Measurements from ENCODE around the gene SPP1. TPM values are rescaled to one million over a fixed set of nuclear protein-coding genes. Genes with fewer than 3 reads are reported as not detected.
"Not testable (repeated sequence)": the region's sequence is repeated elsewhere in the genome, so short reads cannot be mapped to it uniquely, and the experiment has no call there.

SPP1 gene
- total RNA-seq = under 1 TPM in 1 of 2 experiments, not detected in 1; 0.45 TPM

- intact Hi-C loops (cut with micrococcal nuclease) = loop anchor here (10.0 kb wide), 1 partner anchor 291 kb away; no protein-coding TSS in a partner anchor
- Mint-ChIP-seq H3K9me3 (no peaks in the 10 kb centered on the region), H3K27ac (no peak within 1 kb of the TSS), H3K4me1 (ENCODE audit: low read depth) (peaks cover 4% of the 10 kb centered on the region), H3K4me3 (no peak within 1 kb of the TSS), H3K27me3 (peaks cover 36% of the 10 kb centered on the region), H3K36me3 (no peaks in the 10 kb centered on the region)
- POLR2A ChIA-PET = no interaction called here
- CTCF ChIA-PET = interaction anchor here (0.6 to 4.4 kb wide), 5 partner anchors 10 to 296 kb away, joined by 3 to 32 read pairs (median 17); no protein-coding TSS in a partner anchor
- peak; percentile 17 for DNase-seq
These were observed at the start of gene SPP1 for GRCh38 chr4:87975466-87975865. SPP1 (plus strand) TSS chr4:87975714; CDS start chr4:87976896, 1,182 bp downstream.

DNA sequence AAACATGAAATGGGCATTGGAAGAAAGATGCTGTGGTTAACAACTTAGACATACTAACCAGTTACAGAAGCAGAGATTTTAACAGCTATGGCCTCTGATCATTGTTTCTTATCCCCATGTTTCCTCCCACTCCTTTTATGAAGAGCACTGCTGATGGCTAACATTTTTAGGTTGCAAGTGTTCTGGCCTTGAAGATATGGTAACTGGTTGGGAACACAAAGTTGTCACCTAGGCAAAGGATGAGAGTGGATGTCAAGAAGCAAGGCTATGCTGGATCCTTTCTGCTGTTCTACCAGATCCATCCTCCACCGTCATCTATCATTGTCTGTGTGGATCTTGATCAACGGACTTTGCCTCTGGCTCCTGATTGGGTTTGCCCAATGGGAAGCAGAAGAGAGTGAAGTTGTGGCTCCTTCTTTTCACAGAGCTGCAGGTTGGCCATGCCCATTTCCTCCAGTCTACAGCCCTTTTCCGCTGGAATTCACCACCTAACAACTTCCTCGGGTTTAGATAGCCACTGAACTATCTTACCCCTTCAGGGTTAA is 48.9 kb upstream of the SPP1 start:
- no peak for DNase-seq
- CTCF ChIA-PET = no interaction called here
- H3K27me3 Mint-ChIP-seq = peaks cover 6% of the 10 kb centered on the region
- no peak overlapping the region for H3K4me3 Mint-ChIP-seq
- POLR2A ChIA-PET = no interaction called here
- H3K4me1 Mint-ChIP-seq (ENCODE audit: low read depth) = no peaks in the 10 kb centered on the region
- intact Hi-C loops (cut with micrococcal nuclease) = no loop called here
- H3K36me3 Mint-ChIP-seq = no peaks in the 10 kb centered on the region
- no peaks in the 10 kb centered on the region for H3K9me3 Mint-ChIP-seq
- H3K27ac Mint-ChIP-seq = no peak overlapping the region

DNA sequence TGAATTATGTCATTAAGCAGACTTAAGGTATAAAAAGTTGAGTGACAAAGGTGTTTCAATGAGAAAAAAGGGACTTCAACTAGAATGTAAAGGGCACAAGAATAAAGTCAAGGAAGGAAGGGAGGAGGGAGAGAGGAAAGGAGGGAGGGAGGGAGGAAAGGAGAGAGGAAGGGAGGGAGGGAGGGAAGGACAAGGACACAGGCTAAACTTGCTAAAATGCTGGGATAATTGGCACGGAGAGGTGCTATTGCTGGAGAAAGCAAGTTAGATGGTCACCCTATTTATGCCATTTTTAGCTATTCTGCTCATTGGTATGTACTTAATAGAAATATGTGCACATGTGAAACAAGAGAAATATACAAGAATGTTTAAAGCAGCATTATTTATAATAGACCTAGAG is 44.9 kb upstream of the SPP1 start:
- no peaks in the 10 kb centered on the region for H3K4me1 Mint-ChIP-seq (ENCODE audit: low read depth)
- intact Hi-C loops (cut with micrococcal nuclease) = no loop called here
- DNase-seq = no peak
- no peak overlapping the region for H3K4me3 Mint-ChIP-seq
- CTCF ChIA-PET = no interaction called here
- H3K27me3 Mint-ChIP-seq = peaks cover 6% of the 10 kb centered on the region
- no peak overlapping the region for H3K27ac Mint-ChIP-seq
- H3K36me3 Mint-ChIP-seq = no peaks in the 10 kb centered on the region
- POLR2A ChIA-PET = no interaction called here
- peaks cover 4% of the 10 kb centered on the region for H3K9me3 Mint-ChIP-seq

DNA sequence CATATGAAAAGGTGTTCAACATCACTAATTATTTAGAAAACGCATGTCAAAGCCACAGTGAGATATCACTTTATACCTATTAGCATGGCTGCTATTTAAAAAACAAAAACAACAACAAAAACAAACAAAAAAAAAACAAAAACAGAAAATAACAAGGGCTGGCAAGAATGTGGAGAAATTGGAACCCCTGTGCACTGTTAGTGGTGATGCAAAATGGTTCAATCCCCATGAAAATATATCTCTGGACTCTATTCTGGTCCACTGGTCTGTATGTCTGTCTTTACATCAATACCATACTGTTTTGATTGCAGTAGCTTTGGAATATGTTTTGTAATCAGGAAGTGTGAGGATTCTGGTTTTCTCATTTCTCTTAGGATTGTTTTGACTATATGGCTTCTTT is 43.6 kb upstream of the SPP1 start:
- peaks cover 6% of the 10 kb centered on the region for H3K27me3 Mint-ChIP-seq
- POLR2A ChIA-PET = no interaction called here
- peaks cover 4% of the 10 kb centered on the region for H3K9me3 Mint-ChIP-seq
- H3K4me3 Mint-ChIP-seq = no peak overlapping the region
- no peaks in the 10 kb centered on the region for H3K4me1 Mint-ChIP-seq (ENCODE audit: low read depth)
- no peak for DNase-seq
- H3K36me3 Mint-ChIP-seq = no peaks in the 10 kb centered on the region
- no peak overlapping the region for H3K27ac Mint-ChIP-seq
- CTCF ChIA-PET = no interaction called here
- intact Hi-C loops (cut with micrococcal nuclease) = no loop called here

- ChIA-PET POLR2A (no interaction called here), CTCF (no interaction called here)
- intact Hi-C loops (cut with micrococcal nuclease) = no loop called here
- Mint-ChIP-seq H3K36me3 (no peaks in the 10 kb centered on the region), H3K9me3 (peaks cover 4% of the 10 kb centered on the region), H3K27me3 (peaks cover 7% of the 10 kb centered on the region), H3K4me1 (ENCODE audit: low read depth) (no peaks in the 10 kb centered on the region), H3K4me3 (no peak overlapping the region), H3K27ac (no peak overlapping the region)
- DNase-seq = no peak
These were observed 42.8 kb upstream of the SPP1 start for GRCh38 chr4:87932718-87933141.

DNA sequence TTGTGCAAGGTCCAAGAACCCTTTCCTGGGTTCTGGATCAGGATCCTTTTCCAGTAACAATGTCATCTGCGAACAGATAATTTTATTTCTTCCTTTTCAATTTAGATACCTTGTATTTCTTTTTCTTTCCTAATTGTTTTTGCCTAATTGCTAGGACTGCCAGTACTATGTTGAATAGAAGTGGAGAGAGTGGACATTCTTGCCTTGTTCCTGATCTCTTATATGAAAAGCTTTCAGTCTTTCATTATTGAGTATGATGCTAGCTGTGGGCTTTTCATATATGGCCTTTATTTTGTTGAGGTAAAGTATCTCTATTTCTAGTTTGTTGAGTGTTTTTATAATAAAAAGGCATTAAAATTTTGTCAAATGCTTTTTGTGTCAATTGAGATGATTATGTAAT is 42.2 kb upstream of the SPP1 start:
- Mint-ChIP-seq H3K27me3 (peaks cover 10% of the 10 kb centered on the region), H3K4me3 (no peak overlapping the region), H3K27ac (no peak overlapping the region), H3K36me3 (no peaks in the 10 kb centered on the region), H3K9me3 (peaks cover 4% of the 10 kb centered on the region), H3K4me1 (ENCODE audit: low read depth) (no peaks in the 10 kb centered on the region)
- ChIA-PET POLR2A (no interaction called here), CTCF (no interaction called here)
- intact Hi-C loops (cut with micrococcal nuclease) = no loop called here
- no peak for DNase-seq

GRCh38 chr4:87934157-87934704 is 41.3 kb upstream of the SPP1 start:
- Mint-ChIP-seq H3K27ac (no peak overlapping the region), H3K4me3 (no peak overlapping the region), H3K9me3 (peaks cover 4% of the 10 kb centered on the region), H3K27me3 (peaks cover 10% of the 10 kb centered on the region), H3K4me1 (ENCODE audit: low read depth) (no peaks in the 10 kb centered on the region), H3K36me3 (no peaks in the 10 kb centered on the region)
- DNase-seq = no peak
- intact Hi-C loops (cut with micrococcal nuclease) = no loop called here
- ChIA-PET CTCF (no interaction called here), POLR2A (no interaction called here)

DNA sequence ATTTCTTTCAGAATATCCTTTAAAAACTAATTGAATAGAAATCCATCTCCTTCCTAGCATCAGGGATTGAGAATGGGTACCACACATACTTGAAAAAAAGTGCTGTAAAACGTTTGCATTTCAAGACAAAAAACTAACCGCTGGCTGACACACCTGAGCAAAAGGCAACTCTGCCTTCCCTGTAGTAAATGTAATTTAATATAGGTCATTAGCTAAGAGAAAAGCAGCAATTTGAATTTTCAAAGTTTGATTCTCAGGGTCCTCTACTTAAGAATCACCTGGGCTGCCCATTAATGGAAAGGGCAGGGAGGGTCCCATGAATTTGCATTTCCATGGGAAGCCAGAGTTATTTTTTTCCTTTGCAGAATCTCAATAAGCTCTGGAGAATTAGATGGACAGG is 40.5 kb upstream of the SPP1 start:
- no peak overlapping the region for H3K4me3 Mint-ChIP-seq
- H3K4me1 Mint-ChIP-seq (ENCODE audit: low read depth) = no peaks in the 10 kb centered on the region
- H3K27ac Mint-ChIP-seq = no peak overlapping the region
- H3K36me3 Mint-ChIP-seq = no peaks in the 10 kb centered on the region
- ChIA-PET CTCF (no interaction called here), POLR2A (no interaction called here)
- peaks cover 4% of the 10 kb centered on the region for H3K9me3 Mint-ChIP-seq
- H3K27me3 Mint-ChIP-seq = peaks cover 13% of the 10 kb centered on the region
- intact Hi-C loops (cut with micrococcal nuclease) = no loop called here
- no peak for DNase-seq

- intact Hi-C loops (cut with micrococcal nuclease); CTCF ChIA-PET; DNase-seq; H3K4me1 Mint-ChIP-seq (ENCODE audit: low read depth); H3K4me3 Mint-ChIP-seq; H3K27ac Mint-ChIP-seq; H3K9me3 Mint-ChIP-seq; H3K27me3 Mint-ChIP-seq; H3K36me3 Mint-ChIP-seq; POLR2A ChIA-PET: not testable (repeated sequence)
These were observed 39.6 kb upstream of the SPP1 start for GRCh38 chr4:87935954-87936353.

GRCh38 chr4:87937523-87937922 is 38.0 kb upstream of the SPP1 start:
- CTCF ChIA-PET = no interaction called here
- H3K27ac Mint-ChIP-seq = no peak overlapping the region
- H3K27me3 Mint-ChIP-seq = peaks cover 12% of the 10 kb centered on the region
- H3K4me1 Mint-ChIP-seq (ENCODE audit: low read depth) = no peaks in the 10 kb centered on the region
- no peaks in the 10 kb centered on the region for H3K9me3 Mint-ChIP-seq
- POLR2A ChIA-PET = no interaction called here
- no peak for DNase-seq
- H3K4me3 Mint-ChIP-seq = no peak overlapping the region
- H3K36me3 Mint-ChIP-seq = no peaks in the 10 kb centered on the region
- intact Hi-C loops (cut with micrococcal nuclease) = no loop called here

GRCh38 chr4:87938746-87939145 is 36.8 kb upstream of the SPP1 start:
- POLR2A ChIA-PET = no interaction called here
- no peak overlapping the region for H3K27ac Mint-ChIP-seq
- no peaks in the 10 kb centered on the region for H3K4me1 Mint-ChIP-seq (ENCODE audit: low read depth)
- no peak for DNase-seq
- H3K27me3 Mint-ChIP-seq = peaks cover 12% of the 10 kb centered on the region
- CTCF ChIA-PET = no interaction called here
- H3K4me3 Mint-ChIP-seq = no peak overlapping the region
- intact Hi-C loops (cut with micrococcal nuclease) = no loop called here
- H3K9me3 Mint-ChIP-seq = no peaks in the 10 kb centered on the region
- H3K36me3 Mint-ChIP-seq = no peaks in the 10 kb centered on the region

DNA sequence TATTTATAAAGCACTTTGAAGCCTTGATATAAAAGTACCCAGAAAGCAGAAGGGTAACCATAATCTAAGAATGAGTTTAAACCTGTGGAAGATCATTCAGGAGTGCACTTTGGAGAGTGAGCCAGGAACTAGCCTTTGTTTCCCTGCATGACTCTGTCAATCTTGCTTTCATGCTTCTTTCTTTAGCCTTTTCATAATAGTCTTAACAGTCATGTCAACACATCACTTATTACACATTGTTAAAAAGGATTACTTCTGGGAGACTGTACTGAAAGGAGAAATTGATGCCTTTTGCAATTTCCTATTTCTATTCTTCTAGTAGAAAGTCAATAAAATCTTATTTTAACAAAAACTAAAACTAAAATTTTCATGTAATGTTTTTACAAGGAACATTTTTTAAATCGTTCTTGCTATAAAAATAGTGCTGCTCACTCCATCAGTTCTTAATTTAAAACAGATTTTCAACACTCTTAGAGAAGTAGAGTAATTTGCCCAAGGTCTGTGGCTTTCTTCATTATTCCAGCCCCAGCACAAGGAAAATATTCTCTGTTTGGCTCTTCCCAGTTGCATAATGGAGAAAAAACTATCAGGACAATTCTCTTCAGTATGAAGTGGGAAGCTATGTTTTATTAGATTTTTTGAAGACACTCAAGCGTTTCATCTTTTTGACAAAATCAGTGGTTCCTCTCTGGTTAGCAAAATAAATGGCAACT is 35.4 kb upstream of the SPP1 start:
- ChIA-PET POLR2A (no interaction called here), CTCF (no interaction called here)
- Mint-ChIP-seq H3K27ac (no peak overlapping the region), H3K27me3 (peaks cover 12% of the 10 kb centered on the region), H3K36me3 (no peaks in the 10 kb centered on the region), H3K4me3 (no peak overlapping the region), H3K9me3 (no peaks in the 10 kb centered on the region), H3K4me1 (ENCODE audit: low read depth) (no peaks in the 10 kb centered on the region)
- intact Hi-C loops (cut with micrococcal nuclease) = no loop called here
- DNase-seq = no peak

GRCh38 chr4:87940809-87941208 is 34.7 kb upstream of the SPP1 start:
- peaks cover 12% of the 10 kb centered on the region for H3K27me3 Mint-ChIP-seq
- H3K27ac Mint-ChIP-seq; H3K4me3 Mint-ChIP-seq; POLR2A ChIA-PET; intact Hi-C loops (cut with micrococcal nuclease); H3K4me1 Mint-ChIP-seq (ENCODE audit: low read depth); CTCF ChIA-PET; DNase-seq; H3K9me3 Mint-ChIP-seq; H3K36me3 Mint-ChIP-seq: not testable (repeated sequence)
